ENCODE measurements around the gene GLRX2. TPM values are rescaled to one million over a fixed set of nuclear protein-coding genes. Genes with fewer than 3 reads are reported as not detected.
A peak's percentile ranks its signal among the peaks of the same experiment; 100 is the strongest.

Gene GLRX2
- total RNA-seq, 2 donors from 2014 or later, result 1.3 to 2.6 TPM

DNA sequence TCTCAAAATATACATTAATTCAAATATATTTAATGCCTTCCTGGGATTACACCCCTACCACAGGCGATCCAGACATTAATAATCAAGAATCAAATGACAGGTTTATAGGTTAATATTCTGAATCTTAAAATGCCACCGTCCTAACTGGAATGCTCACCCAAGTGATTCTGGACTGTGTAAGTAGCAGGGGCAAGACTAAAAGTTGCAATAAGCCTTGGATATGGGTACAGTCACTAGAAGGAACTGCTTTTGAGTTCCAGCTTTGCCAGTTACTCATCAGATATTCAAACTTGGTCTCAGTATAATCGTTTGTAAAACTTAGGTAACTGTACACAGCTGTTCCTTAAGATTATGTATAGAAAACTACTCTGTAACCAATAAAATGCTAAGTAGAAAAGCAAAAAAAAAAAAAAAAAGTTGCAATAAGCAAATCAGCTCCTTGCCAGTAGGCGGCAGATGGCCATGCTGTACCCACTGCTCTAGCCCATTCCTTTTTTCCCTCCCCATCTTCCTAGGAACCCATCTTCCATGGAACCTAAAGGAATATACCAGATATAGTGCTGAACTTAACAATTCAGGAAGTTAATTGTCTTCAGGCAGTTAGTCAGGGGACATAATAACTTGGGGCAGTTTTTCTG is 35.3 kb downstream of the GLRX2 start:
- H3K9me3 ChIP-seq, result no peaks in the 10 kb centered on the region
- H3K4me1 ChIP-seq, result no peaks in the 10 kb centered on the region
- H3K27me3 ChIP-seq, result no peaks in the 10 kb centered on the region
- intact Hi-C loops (cut with DNase I), result no loop called here
- TF ChIP-seq, protein P1, sequence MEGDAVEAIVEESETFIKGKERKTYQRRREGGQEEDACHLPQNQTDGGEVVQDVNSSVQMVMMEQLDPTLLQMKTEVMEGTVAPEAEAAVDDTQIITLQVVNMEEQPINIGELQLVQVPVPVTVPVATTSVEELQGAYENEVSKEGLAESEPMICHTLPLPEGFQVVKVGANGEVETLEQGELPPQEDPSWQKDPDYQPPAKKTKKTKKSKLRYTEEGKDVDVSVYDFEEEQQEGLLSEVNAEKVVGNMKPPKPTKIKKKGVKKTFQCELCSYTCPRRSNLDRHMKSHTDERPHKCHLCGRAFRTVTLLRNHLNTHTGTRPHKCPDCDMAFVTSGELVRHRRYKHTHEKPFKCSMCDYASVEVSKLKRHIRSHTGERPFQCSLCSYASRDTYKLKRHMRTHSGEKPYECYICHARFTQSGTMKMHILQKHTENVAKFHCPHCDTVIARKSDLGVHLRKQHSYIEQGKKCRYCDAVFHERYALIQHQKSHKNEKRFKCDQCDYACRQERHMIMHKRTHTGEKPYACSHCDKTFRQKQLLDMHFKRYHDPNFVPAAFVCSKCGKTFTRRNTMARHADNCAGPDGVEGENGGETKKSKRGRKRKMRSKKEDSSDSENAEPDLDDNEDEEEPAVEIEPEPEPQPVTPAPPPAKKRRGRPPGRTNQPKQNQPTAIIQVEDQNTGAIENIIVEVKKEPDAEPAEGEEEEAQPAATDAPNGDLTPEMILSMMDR (IDR thresholded peaks at IDR 0.05), result peak in 1 of 7 experiments; percentile 11
- TF ChIP-seq POLR2A (IDR thresholded peaks at IDR 0.05), result no peak
- H3K4me3 ChIP-seq, result no peak overlapping the region
- WGBS, 2 donors, result 77 to 79% methylated on average over 4 of the region's 4 CpGs
- ATAC-seq (no peak), DNase-seq (no peak)
- no peak overlapping the region for H3K27ac ChIP-seq
- no peaks in the 10 kb centered on the region for H3K36me3 ChIP-seq (replicated peaks in 1 of 2; ENCODE audit: insufficient read depth in 1 of 2, low read depth in 2 of 2)

DNA sequence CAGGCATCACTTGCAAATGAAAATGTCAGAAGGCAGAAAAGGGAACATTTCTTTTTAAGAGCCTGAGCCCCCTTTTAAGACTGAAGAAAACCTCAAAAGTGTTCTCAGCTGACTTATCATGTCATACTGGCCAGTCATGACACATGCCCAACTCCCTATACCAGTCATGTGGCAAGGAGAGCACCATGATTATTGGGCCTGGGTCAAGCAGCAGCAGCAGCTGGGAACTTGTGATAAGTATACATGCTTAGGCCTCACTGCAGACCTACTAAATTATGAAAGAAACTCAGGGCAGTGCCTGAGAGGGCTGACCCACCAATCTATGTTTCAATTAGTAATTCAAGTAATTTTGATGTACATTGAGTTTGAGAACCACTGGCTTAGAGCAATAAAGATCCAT is 37.2 kb downstream of the GLRX2 start:
- Histone ChIP-seq H3K4me1 (no peaks in the 10 kb centered on the region), H3K4me3 (no peak overlapping the region), H3K27me3 (no peaks in the 10 kb centered on the region), H3K9me3 (no peaks in the 10 kb centered on the region), H3K36me3 (replicated peaks in 1 of 2; ENCODE audit: insufficient read depth in 1 of 2, low read depth in 2 of 2) (no peaks in the 10 kb centered on the region), H3K27ac (no peak overlapping the region)
- no peak for TF ChIP-seq POLR2A (IDR thresholded peaks at IDR 0.05)
- TF ChIP-seq, protein P1 (IDR thresholded peaks at IDR 0.05), result no peak
- DNase-seq (no peak), ATAC-seq (no peak)
- intact Hi-C loops (cut with DNase I), result no loop called here

DNA sequence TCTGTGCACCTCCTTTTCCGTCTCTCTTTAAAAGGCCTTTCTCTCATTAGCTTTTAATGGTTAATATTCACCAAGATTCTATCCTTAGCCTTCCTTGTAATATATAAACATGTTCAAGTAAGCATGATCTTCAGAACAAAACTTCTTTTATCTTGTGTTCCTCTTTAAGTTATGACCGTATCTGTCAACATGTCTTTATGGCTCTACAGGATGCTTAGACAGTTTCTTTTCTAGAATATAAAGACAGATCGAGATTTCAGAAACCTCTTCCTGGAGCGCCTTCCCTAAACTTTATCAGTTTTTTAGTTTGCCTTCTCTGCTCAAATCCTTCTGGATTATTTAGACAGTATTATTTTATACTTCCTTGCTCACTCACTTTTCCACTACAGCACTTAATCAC is 38.6 kb downstream of the GLRX2 start:
- ATAC-seq (no peak), DNase-seq (no peak)
- Histone ChIP-seq H3K9me3 (no peaks in the 10 kb centered on the region), H3K27me3 (no peaks in the 10 kb centered on the region), H3K36me3 (replicated peaks in 1 of 2; ENCODE audit: insufficient read depth in 1 of 2, low read depth in 2 of 2) (no peaks in the 10 kb centered on the region), H3K4me1 (peaks cover 7% of the 10 kb centered on the region), H3K27ac (no peak overlapping the region), H3K4me3 (no peak overlapping the region)
- WGBS, 2 donors, result 82 to 84% methylated on average over 4 of the region's 4 CpGs
- intact Hi-C loops (cut with DNase I), result no loop called here
- TF ChIP-seq POLR2A (IDR thresholded peaks at IDR 0.05), result no peak
- TF ChIP-seq, protein P1 (IDR thresholded peaks at IDR 0.05), result no peak

DNA sequence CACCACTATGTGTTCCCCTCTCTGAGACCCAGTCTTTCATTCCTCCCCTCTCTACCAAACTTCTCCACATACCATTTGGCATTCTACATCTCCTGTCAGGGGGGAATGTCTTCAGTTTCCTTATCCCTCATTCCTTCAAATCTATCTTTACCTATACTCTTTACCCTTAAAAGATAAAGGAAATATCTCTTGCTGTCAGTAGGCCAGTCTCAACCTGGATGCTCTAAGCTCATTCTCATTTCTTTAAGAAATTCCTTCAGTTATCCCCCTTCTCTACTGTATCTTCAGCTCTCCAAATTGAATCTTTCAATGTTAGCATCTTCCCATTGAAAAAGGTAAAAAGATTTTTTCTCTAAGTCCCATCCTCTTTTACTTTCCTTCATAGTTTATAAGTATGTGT is 39.3 kb downstream of the GLRX2 start:
- TF ChIP-seq, protein P1 (IDR thresholded peaks at IDR 0.05), result no peak
- H3K36me3 ChIP-seq (replicated peaks in 1 of 2; ENCODE audit: insufficient read depth in 1 of 2, low read depth in 2 of 2), result no peaks in the 10 kb centered on the region
- H3K4me3 ChIP-seq, result no peak overlapping the region
- no peaks in the 10 kb centered on the region for H3K9me3 ChIP-seq
- peaks cover 13% of the 10 kb centered on the region for H3K4me1 ChIP-seq
- intact Hi-C loops (cut with DNase I), result no loop called here
- H3K27me3 ChIP-seq, result no peaks in the 10 kb centered on the region
- no peak for DNase-seq
- ATAC-seq, result no peak
- no peak overlapping the region for H3K27ac ChIP-seq

DNA sequence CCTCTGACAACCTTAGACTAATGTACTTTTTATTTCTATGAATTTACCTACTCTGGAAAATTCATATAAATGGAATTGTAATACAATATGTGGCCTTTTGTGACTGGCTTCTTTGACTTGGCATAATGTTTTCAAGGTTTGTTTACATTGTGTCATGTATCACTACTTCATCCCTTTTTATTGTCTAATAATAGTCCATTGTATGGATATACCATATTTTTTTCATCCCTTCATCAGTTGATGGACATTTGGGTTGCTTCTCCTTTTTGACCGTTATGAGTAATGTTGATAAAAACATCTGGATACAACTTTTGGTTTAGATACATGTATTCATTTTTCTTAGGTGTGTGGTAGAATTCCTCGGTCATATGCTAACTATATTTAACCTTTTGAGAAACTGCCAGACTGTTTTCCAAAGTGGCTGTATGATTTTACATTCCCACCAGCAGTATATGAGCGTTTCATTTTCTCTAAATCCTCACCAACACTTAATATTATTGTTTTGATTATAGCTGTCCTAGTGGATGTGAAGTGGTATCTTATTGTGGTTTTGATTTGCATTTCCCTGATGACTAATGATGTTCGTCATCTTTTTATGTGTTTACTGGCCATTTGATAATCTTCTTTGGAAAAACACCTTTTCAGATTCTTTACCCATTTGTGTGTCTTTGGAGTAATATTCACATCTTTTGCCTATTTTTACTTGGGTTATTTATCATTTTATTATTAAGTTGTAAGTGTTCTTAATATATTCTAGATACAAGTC is 42.3 kb downstream of the GLRX2 start:
- H3K4me1 ChIP-seq, result peaks cover 27% of the 10 kb centered on the region
- 93% methylated on average over 4 of the region's 4 CpGs for WGBS, 2 donors
- no peaks in the 10 kb centered on the region for H3K9me3 ChIP-seq
- no peaks in the 10 kb centered on the region for H3K36me3 ChIP-seq (replicated peaks in 1 of 2; ENCODE audit: insufficient read depth in 1 of 2, low read depth in 2 of 2)
- no peak overlapping the region for H3K4me3 ChIP-seq
- DNase-seq (no peak), ATAC-seq (no peak)
- intact Hi-C loops (cut with DNase I), result no loop called here
- no peak overlapping the region for H3K27ac ChIP-seq
- H3K27me3 ChIP-seq, result no peaks in the 10 kb centered on the region
- no peak for TF ChIP-seq POLR2A (IDR thresholded peaks at IDR 0.05)

Measured in body of pancreas (tissue), 4 donors.